ENCODE results near the gene FNIP1.
"Not testable (repeated sequence)": the region's sequence is repeated elsewhere in the genome, so short reads cannot be mapped to it uniquely, and the experiment has no call there.

FNIP1 gene

GRCh38 chr5:131605086-131605485 is 191.7 kb downstream of the FNIP1 start:
- no peak for DNase-seq

GRCh38 chr5:131595088-131596033 is 201.5 kb downstream of the FNIP1 start:
- no peak for DNase-seq

- DNase-seq: no peak
Observed at GRCh38 chr5:131593921-131594320, 202.9 kb downstream of the FNIP1 start.

GRCh38 chr5:131593436-131593835 is 203.4 kb downstream of the FNIP1 start:
- DNase-seq: not testable (repeated sequence)
